ENCODE results near the gene SPRY4. TPM values are rescaled to one million over a fixed set of nuclear protein-coding genes. Genes with fewer than 3 reads are reported as not detected.

SPRY4 gene
- total RNA-seq, 8 experiments from 2014 or later: 2.1 to 41.9 (median 6.9) TPM

DNA sequence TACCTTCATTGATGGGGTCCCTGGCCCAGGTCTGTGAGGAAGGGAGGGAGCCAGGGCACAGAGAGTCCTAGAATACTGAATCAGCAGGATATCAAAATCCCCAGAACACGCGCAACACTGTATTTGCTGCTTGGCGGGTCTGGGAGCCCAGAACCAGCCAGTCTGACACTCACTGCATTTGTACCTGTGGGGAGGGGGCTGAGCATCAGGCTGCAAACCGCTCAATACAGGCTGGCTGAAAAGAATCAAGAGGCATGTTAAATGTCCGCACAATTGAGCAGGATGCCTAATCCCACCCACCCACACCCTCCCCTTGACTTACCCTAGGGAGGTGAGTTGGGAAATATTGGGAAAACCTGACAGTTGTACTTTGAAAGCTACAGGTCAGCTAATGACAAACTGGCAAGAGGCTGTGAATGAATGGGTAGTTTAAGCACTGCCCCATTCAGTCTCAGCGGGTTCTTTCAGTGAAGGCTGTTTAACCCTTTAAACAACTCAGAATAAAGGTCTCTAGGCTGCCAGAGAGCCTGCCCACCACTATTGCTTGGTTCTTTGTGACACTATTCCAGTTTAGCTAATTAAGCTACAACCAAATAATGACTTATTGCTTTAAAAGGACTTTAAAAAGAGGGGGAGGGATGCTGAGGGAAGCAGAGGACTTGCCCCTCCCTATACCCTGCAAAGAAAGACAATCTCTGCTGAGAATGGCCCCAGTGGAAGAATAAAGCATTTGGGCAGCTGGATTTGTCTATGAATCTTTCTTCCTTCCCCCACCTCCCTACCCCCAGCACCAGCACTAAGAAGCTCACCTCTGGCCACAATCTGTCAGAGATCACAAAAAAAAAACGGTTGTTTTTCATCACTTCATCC is 5.0 kb downstream of the SPRY4 start:
- H3K4me3 ChIP-seq: peak overlapping the region in 1 of 5 donors; percentile 9
- H3K27ac ChIP-seq: no peak overlapping the region
- peak in 5 of 8 experiments; percentile 8 to 44 (median 30) for ATAC-seq (replicated peaks in 6 of 8)
- in situ Hi-C loops (cut with MboI; ENCODE audit: low pct_unique_long_range_greater_than_20kb in 2 of 9, low sequenced_read_pairs in 9 of 9, unreplicated experiment in 9 of 9): no loop called here
- WGBS, 10 experiments: 0 to 94% (median 0%) methylated on average over 1 to 3 of the region's 7 CpGs; no CpG with 5 or more reads in 5 of the 10 experiments
- peaks cover 29 to 44% of the 10 kb centered on the region in 2 donors for H3K4me1 ChIP-seq (replicated peaks in 1 of 2)

DNA sequence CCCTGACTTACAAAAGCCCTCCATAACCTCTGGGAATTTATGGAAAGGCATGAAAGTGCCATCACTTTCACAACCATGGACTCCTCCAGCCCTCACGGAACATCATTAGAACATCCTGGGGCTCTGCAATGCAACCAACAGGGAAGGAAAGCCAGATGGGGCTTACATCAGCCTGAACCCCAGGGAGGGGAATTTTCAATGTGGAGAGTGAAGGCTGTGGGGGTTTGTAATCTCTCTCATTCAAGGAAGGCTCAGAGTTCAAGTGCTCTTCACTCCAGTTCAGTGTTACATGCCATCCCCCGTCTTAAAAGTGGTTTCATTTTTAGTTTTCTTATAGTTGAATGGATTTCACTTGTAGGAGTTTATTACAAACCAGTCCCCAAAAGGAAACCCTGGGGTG is 5.7 kb downstream of the SPRY4 start:
- WGBS, 10 experiments: 64 to 83% (median 75%) methylated on average over 1 to 2 of the region's 2 CpGs; no CpG with 5 or more reads in 6 of the 10 experiments
- Histone ChIP-seq H3K4me3 (no peak overlapping the region), H3K4me1 (replicated peaks in 1 of 2) (peaks cover 29 to 44% of the 10 kb centered on the region in 2 donors), H3K27ac (no peak overlapping the region)
- ATAC-seq (replicated peaks in 6 of 8): no peak
- in situ Hi-C loops (cut with MboI; ENCODE audit: low pct_unique_long_range_greater_than_20kb in 2 of 9, low sequenced_read_pairs in 9 of 9, unreplicated experiment in 9 of 9): no loop called here

DNA sequence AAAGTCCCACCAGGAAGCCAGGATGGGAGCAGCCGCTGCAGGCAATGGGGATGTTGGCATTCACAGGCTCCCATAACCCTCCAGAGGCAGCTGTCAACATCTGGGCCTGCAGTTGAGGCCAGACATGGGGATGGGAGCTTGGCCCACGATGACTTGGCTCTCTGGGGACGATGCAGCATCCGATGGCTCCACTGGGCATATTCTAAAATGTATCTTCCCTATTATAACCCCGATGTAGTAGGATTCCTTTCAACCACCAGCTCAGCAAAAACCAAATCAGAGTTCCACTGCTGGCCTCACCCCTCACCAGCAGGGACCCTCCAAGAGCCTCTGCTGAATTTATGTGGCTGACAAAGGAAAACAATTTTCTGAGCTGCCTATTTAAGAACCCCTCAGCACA is 7.1 kb downstream of the SPRY4 start:
- WGBS, 10 experiments: 10 to 100% (median 80%) methylated on average over 1 to 2 of the region's 5 CpGs; no CpG with 5 or more reads in 4 of the 10 experiments
- no peak overlapping the region for H3K4me3 ChIP-seq
- peaks cover 21 to 33% of the 10 kb centered on the region in 2 donors for H3K4me1 ChIP-seq (replicated peaks in 1 of 2)
- in situ Hi-C loops (cut with MboI; ENCODE audit: low pct_unique_long_range_greater_than_20kb in 2 of 9, low sequenced_read_pairs in 9 of 9, unreplicated experiment in 9 of 9): no loop called here
- no peak overlapping the region for H3K27ac ChIP-seq
- no peak for ATAC-seq (replicated peaks in 6 of 8)

DNA sequence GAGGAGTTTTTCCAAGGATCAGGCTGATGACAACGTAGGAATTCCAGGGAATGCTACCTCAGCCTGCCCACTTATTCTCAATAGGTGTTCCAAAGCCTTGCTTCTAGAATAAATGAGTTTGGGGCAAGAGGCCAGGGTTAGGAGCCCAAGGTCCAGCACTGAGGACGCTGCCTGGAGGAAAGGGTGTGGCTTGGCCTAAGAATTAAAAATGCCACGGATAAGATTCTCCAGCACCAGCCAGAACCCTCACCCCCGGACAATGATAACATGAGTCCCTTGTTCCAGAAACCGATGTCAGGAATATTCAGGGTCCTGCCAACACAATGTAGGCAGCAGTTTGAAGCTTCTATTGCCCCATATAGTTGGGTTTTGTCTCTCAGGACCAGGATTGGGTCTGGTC is 7.6 kb downstream of the SPRY4 start:
- no peak overlapping the region for H3K4me3 ChIP-seq
- whole genome bisulfite sequencing, 10 experiments: 0 to 100% (median 76%) methylated on average over 1 to 4 of the region's 5 CpGs; no CpG with 5 or more reads in 1 of the 10 experiments
- in situ Hi-C loops (cut with MboI; ENCODE audit: low pct_unique_long_range_greater_than_20kb in 2 of 9, low sequenced_read_pairs in 9 of 9, unreplicated experiment in 9 of 9): no loop called here
- H3K4me1 ChIP-seq (replicated peaks in 1 of 2): peaks cover 21 to 30% of the 10 kb centered on the region in 2 donors
- no peak overlapping the region for H3K27ac ChIP-seq
- ATAC-seq (replicated peaks in 6 of 8): peak in 1 of 8 experiments; percentile 11

DNA sequence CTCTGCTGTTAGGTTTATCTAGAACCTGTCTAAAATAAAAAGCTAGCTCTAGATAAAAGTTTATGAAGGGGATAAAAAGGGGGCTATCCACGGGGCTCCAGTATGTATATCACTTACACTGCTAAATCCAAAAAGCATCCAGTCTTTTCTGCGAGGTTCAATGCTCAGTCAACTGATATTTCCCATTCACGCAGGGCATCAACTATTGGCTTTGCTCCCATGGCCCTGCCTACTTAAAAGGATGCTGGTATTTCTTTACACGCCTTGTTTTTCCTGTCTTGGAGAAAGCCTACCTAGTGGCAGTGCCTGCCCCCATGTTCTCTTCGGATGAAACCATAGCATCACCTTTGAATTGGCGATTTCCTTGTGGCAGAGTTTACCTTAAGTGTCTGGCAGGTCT is 8.1 kb downstream of the SPRY4 start:
- Histone ChIP-seq H3K4me3 (no peak overlapping the region), H3K27ac (no peak overlapping the region), H3K4me1 (replicated peaks in 1 of 2) (peaks cover 21 to 30% of the 10 kb centered on the region in 2 donors)
- in situ Hi-C loops (cut with MboI; ENCODE audit: low pct_unique_long_range_greater_than_20kb in 2 of 9, low sequenced_read_pairs in 9 of 9, unreplicated experiment in 9 of 9): no loop called here
- peak in 1 of 8 experiments; percentile 27 for ATAC-seq (replicated peaks in 6 of 8)
- 19 to 91% (median 69%) methylated on average over 1 to 6 of the region's 6 CpGs for WGBS, 10 experiments

DNA sequence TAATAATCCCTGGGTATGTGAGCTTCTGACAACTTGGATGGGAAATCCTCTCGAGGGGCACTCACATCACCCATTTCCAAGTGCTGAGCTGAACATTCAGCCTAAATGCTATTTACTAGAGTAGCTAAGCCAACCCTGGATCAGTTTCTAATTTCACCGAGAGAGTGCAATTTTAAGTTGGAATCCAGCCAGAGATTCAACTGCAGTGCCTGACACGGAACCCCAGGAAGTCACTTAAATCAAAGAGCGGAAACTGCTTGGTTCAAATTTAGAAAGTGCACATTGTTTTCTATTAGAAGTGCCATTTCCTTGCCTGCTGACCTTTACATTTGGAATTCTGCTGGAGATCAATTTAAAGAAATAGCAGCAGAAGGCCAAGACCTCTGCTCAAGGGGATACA is 8.8 kb downstream of the SPRY4 start:
- Histone ChIP-seq H3K27ac (no peak overlapping the region), H3K4me3 (no peak overlapping the region), H3K4me1 (replicated peaks in 1 of 2) (peaks cover 18 to 25% of the 10 kb centered on the region in 2 donors)
- in situ Hi-C loops (cut with MboI; ENCODE audit: low pct_unique_long_range_greater_than_20kb in 2 of 9, low sequenced_read_pairs in 9 of 9, unreplicated experiment in 9 of 9): no loop called here
- WGBS, 10 experiments: 0 to 59% (median 25%) methylated on average over 1 to 4 of the region's 4 CpGs; no CpG with 5 or more reads in 2 of the 10 experiments
- peak in 1 of 8 experiments; percentile 48 for ATAC-seq (replicated peaks in 6 of 8)

DNA sequence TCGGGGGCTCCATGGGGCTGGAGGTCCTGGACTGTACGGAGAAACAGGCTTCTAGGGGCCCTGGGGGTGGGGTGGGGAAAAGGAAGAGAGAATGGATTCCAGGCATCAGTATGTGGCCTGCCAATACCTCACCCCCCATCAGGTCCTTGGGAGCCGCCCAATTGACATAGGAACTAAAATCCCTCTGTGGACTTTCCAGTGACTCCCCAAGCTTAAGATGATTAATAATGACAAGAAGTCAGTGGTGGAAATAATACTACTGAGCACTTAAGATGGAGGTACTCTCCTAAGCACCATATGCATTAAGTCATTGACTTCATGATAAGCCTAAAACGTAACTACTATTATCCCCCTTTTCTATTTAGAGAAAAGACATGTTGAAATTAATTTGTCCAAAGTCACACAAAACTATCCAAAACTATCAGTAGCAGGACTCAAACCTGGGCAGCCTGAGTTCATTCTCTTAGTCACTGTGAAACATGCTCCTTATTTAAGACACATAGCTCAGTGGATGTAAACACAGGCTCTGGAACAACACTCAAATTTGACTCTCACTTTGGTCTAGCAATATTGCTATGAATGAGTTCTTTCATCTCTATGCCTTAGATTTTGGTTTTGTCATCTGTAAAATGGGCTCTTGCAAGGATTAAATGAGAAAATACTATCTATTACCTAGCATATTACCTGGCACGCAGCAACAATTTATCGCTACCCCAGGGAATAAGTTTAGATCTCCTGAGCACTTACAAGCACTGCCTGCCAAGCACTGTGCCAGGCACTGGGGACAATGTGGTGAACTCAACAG is 9.5 kb downstream of the SPRY4 start:
- Histone ChIP-seq H3K27ac (no peak overlapping the region), H3K4me3 (no peak overlapping the region), H3K4me1 (replicated peaks in 1 of 2) (peaks cover 11 to 18% of the 10 kb centered on the region in 2 donors)
- ATAC-seq (replicated peaks in 6 of 8): no peak
- 89 to 100% (median 100%) methylated on average over 1 to 3 of the region's 6 CpGs; no CpG with 5 or more reads in 2 of the 10 experiments for WGBS, 10 experiments
- in situ Hi-C loops (cut with MboI; ENCODE audit: low pct_unique_long_range_greater_than_20kb in 2 of 9, low sequenced_read_pairs in 9 of 9, unreplicated experiment in 9 of 9): no loop called here

DNA sequence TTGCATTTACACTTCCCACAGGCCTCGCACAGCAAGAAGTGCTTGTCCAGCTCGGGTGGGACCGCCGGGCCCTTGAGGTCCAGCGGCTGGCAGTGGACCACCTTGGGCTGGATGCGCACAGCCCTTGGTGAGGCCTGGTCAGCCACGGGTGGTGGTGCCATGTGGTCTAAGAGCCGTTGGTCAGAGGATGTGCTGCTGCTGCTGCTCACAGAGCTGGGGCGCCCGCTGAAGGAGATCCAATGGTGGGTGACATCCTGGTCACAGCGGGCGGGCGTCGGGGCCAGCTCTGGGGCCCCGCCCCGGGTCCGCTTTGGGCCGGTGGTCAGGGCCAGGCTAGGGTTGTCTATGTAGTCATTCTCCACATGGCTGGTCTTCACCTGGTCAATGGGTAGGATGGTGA is 10.2 kb downstream of the SPRY4 start:
- peak in 1 of 8 experiments; percentile 20 for ATAC-seq (replicated peaks in 6 of 8)
- 87 to 100% methylated on average over 1 to 5 of the region's 18 CpGs; no CpG with 5 or more reads in 8 of the 10 experiments for WGBS, 10 experiments

DNA sequence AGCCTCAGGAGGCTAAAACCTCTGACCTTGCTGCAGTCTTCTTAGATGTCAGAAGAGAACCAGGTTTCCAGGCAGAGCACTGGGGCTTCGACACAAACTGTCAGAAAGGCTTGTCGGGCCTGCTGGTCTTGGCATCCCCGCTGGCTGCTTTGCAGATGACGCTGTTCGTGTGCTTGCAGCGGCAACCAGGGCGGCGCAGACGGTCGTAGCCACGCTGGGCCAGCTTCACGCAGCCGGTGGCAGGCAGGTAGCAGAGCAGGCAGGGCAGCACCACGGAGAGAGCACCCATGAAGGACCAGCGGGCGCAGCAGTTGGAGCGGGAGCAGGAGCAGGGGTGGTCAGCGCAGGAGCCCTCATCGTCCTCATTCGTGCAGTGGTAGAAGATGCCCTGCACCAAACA is 10.7 kb downstream of the SPRY4 start:
- in situ Hi-C loops (cut with MboI; ENCODE audit: low pct_unique_long_range_greater_than_20kb in 2 of 9, low sequenced_read_pairs in 9 of 9, unreplicated experiment in 9 of 9): no loop called here
- Histone ChIP-seq H3K4me1 (replicated peaks in 1 of 2) (peaks cover 0 to 6% of the 10 kb centered on the region in 2 donors), H3K4me3 (no peak overlapping the region), H3K27ac (no peak overlapping the region)
- 45 to 100% (median 83%) methylated on average over 1 to 7 of the region's 20 CpGs; no CpG with 5 or more reads in 3 of the 10 experiments for WGBS, 10 experiments
- peak in 1 of 8 experiments; percentile 19 for ATAC-seq (replicated peaks in 6 of 8)

More for the DNA sequence above, 10.2 kb downstream of the SPRY4 start:
- Histone ChIP-seq H3K4me1 (replicated peaks in 1 of 2) (peaks cover 4 to 11% of the 10 kb centered on the region in 2 donors), H3K27ac (no peak overlapping the region), H3K4me3 (no peak overlapping the region)
- in situ Hi-C loops (cut with MboI; ENCODE audit: low pct_unique_long_range_greater_than_20kb in 2 of 9, low sequenced_read_pairs in 9 of 9, unreplicated experiment in 9 of 9): no loop called here

DNA sequence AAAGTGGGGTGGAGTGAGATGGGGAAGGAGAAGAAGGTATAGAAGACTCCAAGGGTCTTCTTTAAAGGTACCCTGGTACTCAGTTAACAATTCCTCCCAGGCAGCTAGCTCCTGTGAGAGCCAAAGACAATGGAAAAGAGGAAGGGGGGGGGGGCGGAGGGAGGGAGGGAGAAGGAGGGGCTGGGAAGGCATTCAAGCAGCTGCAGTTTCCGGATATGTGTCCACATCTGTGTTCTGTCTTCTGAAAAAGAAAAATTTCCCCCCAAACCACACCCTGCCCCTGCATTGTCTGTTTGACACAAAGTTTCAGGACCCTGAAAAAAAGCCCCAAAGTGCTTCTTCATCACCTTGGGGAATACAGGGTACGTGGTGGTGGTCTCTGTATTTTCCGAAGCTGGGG is 11.1 kb downstream of the SPRY4 start:
- no peak overlapping the region for H3K27ac ChIP-seq
- in situ Hi-C loops (cut with MboI; ENCODE audit: low pct_unique_long_range_greater_than_20kb in 2 of 9, low sequenced_read_pairs in 9 of 9, unreplicated experiment in 9 of 9): no loop called here
- ATAC-seq (replicated peaks in 6 of 8): no peak
- WGBS, 10 experiments: 51 to 100% (median 80%) methylated on average over 1 to 2 of the region's 4 CpGs; no CpG with 5 or more reads in 7 of the 10 experiments
- H3K4me3 ChIP-seq: no peak overlapping the region
- peaks cover 0 to 2% of the 10 kb centered on the region in 2 donors for H3K4me1 ChIP-seq (replicated peaks in 1 of 2)

DNA sequence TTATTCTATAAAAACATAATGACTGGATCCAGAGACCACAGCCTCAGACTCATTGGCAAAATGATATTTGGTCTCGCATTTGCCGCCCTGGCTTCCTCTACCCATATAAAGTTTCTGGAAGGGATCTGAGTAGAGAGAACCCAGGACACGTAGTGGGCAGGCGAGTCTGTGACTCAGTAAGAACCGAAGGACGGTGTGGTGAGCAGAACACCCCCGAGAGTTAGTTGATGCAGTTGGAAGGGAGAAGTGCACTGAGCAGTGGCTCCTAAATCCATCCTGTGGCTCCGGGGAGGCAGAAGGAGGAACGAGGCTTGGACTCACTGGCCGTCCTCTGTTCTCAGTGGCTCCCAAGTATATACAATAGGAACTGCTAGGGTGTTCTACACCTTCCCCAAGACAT is 11.5 kb downstream of the SPRY4 start:
- Histone ChIP-seq H3K4me1 (replicated peaks in 1 of 2) (peaks cover 0 to 2% of the 10 kb centered on the region in 2 donors), H3K27ac (no peak overlapping the region), H3K4me3 (no peak overlapping the region)
- ATAC-seq (replicated peaks in 6 of 8): no peak
- WGBS, 10 experiments: 60 to 92% (median 83%) methylated on average over 1 to 8 of the region's 10 CpGs; no CpG with 5 or more reads in 2 of the 10 experiments
- in situ Hi-C loops (cut with MboI; ENCODE audit: low pct_unique_long_range_greater_than_20kb in 2 of 9, low sequenced_read_pairs in 9 of 9, unreplicated experiment in 9 of 9): no loop called here

DNA sequence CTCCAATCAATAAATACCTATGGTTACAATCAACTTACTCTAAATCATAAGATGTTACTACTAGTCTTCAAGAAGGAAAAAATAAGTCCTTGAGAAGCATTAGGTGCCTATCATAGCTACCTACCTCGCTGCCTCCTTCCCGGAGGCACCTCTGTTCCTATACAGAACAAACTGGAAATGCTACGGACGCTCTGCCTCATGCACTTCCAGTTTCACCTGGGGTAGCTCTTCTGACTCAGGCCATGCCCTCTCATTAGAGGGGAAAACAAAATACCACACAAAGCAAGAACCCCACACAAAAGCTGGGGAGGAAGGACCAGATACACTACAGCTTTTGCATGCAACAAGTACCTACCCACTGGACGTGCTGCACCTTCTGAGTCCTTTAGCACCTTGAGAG is 12.4 kb downstream of the SPRY4 start:
- H3K4me1 ChIP-seq (replicated peaks in 1 of 2): no peaks in the 10 kb centered on the region
- no peak for ATAC-seq (replicated peaks in 6 of 8)
- in situ Hi-C loops (cut with MboI; ENCODE audit: low pct_unique_long_range_greater_than_20kb in 2 of 9, low sequenced_read_pairs in 9 of 9, unreplicated experiment in 9 of 9): no loop called here
- WGBS, 10 experiments: 75 to 100% (median 97%) methylated on average over 2 to 5 of the region's 5 CpGs; no CpG with 5 or more reads in 6 of the 10 experiments
- H3K4me3 ChIP-seq: no peak overlapping the region
- no peak overlapping the region for H3K27ac ChIP-seq

DNA sequence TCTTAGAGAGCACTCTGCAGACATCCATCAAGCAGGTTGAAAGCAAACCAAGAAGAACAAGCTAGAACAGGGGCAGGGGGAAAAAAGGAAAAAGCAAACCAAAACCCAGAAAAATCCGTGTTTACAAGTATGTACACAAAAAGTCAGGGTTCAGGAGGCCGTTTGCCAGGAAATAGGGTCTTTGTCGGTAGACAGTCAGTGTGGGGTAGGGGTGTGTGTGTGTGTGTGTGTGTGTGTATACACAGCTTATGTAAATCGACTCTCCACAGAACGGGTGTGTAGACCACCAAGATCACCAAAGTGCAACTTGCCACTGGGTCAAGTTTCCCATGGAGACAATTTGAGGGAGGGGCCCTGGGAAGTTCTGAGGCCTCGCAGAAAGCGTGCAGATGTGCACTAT is 13.1 kb downstream of the SPRY4 start:
- no peaks in the 10 kb centered on the region for H3K4me1 ChIP-seq (replicated peaks in 1 of 2)
- no peak overlapping the region for H3K27ac ChIP-seq
- H3K4me3 ChIP-seq: no peak overlapping the region
- ATAC-seq (replicated peaks in 6 of 8): no peak
- WGBS, 10 experiments: 43 to 100% (median 71%) methylated on average over 1 to 5 of the region's 7 CpGs; no CpG with 5 or more reads in 2 of the 10 experiments
- in situ Hi-C loops (cut with MboI; ENCODE audit: low pct_unique_long_range_greater_than_20kb in 2 of 9, low sequenced_read_pairs in 9 of 9, unreplicated experiment in 9 of 9): no loop called here

Data from motor neuron (in vitro differentiated cells).